Liver (tissue), 9 donors: ENCODE results near the gene PTPRD. TPM values are rescaled to one million over a fixed set of nuclear protein-coding genes. Genes with fewer than 3 reads are reported as not detected.

Experiments used
- DNase-seq: peaks from one replicate; pipeline ENCODE4 v3.0.0-alpha.2; 2017; ENCODE audit warnings: low spot score
- H3K27ac ChIP-seq, 2 donors: one replicate each; pipeline ENCODE4 v1.7.0; 2013; ENCODE audit warnings: inconsistent platforms in 2 of 2, low read length in 2 of 2, control low read depth in 1 of 2, low read depth in 1 of 2, mild to moderate bottlenecking in 1 of 2
- H3K27me3 ChIP-seq, 4 donors: one replicate each; pipeline versions ENCODE4 v1.6.1 to v1.7.0; 2013; ENCODE audit warnings: low read length in 3 of 4, inconsistent platforms in 1 of 4, mild to moderate bottlenecking in 1 of 4, moderate library complexity in 1 of 4; ENCODE audit not compliant: control insufficient read depth in 4 of 4, insufficient read depth in 4 of 4
- H3K36me3 ChIP-seq, 4 donors: one replicate each; pipeline versions ENCODE4 v1.6.1 to v1.7.0; 2013; ENCODE audit warnings: low read length in 3 of 4, mild to moderate bottlenecking in 3 of 4, low read depth in 1 of 4, moderate library complexity in 1 of 4; ENCODE audit not compliant: control insufficient read depth in 4 of 4, insufficient read depth in 3 of 4
- H3K4me1 ChIP-seq, 4 donors: one replicate each; pipeline versions ENCODE4 v1.6.1 to v1.7.0; 2013; ENCODE audit warnings: low read length in 3 of 4, mild to moderate bottlenecking in 3 of 4, moderate library complexity in 1 of 4; ENCODE audit not compliant: control insufficient read depth in 4 of 4, insufficient read depth in 4 of 4
- H3K4me3 ChIP-seq, 3 donors: one replicate each; pipeline versions ENCODE4 v1.6.1 to v1.7.0; 2013; ENCODE audit warnings: low read length in 3 of 3, control low read depth in 1 of 3, low read depth in 1 of 3, mild to moderate bottlenecking in 1 of 3
- H3K9ac ChIP-seq, 2 donors: one replicate each; pipeline ENCODE4 v1.7.0; 2013; ENCODE audit warnings: low read length in 2 of 2, mild to moderate bottlenecking in 2 of 2, moderate library complexity in 2 of 2, control low read depth in 1 of 2, low read depth in 1 of 2
- H3K9me3 ChIP-seq, 4 donors: one replicate each; pipeline versions ENCODE4 v1.6.1 to v1.7.0; 2013; ENCODE audit warnings: low read length in 3 of 4; ENCODE audit not compliant: control insufficient read depth in 4 of 4
- EGR1 ChIP-seq, 2 donors: IDR thresholded peaks; 2 replicates each; pipeline ENCODE4 v1.6.1; 2016 to 2018; ENCODE audit warnings: antibody characterized with exemption in 2 of 2, low read depth in 2 of 2
- FOXA1 ChIP-seq: IDR thresholded peaks from 2 replicates; pipeline ENCODE4 v1.6.1; 2016; ENCODE audit warnings: antibody characterized with exemption
- FOXA2 ChIP-seq: IDR thresholded peaks from 2 replicates; pipeline ENCODE4 v1.6.1; 2016; ENCODE audit warnings: antibody characterized with exemption
- GABPA ChIP-seq, 2 donors: IDR thresholded peaks in 1 of 2; conservative IDR thresholded peaks in 1 of 2; 2 replicates each; pipeline ENCODE4 v1.6.1; 2016; ENCODE audit warnings: antibody characterized with exemption in 2 of 2, mild to moderate bottlenecking in 1 of 2, moderate library complexity in 1 of 2
- HNF4A ChIP-seq, 2 donors: conservative IDR thresholded peaks; 2 replicates each; pipeline ENCODE4 v1.6.1; 2016; ENCODE audit warnings: antibody characterized with exemption in 2 of 2, mild to moderate bottlenecking in 2 of 2
- HNF4G ChIP-seq: IDR thresholded peaks from 2 replicates; pipeline ENCODE4 v1.6.1; 2016; ENCODE audit warnings: antibody characterized with exemption
- JUND ChIP-seq, 2 donors: IDR thresholded peaks; 2 replicates each; pipeline ENCODE4 v1.6.1; 2016; ENCODE audit warnings: antibody characterized with exemption in 2 of 2
- NR2F2 ChIP-seq: IDR thresholded peaks from 2 replicates; pipeline ENCODE4 v1.6.1; 2016; ENCODE audit warnings: antibody characterized with exemption
- RAD21 ChIP-seq, 2 donors: IDR thresholded peaks; 2 replicates each; pipeline ENCODE4 v1.6.1; 2016; ENCODE audit warnings: antibody characterized with exemption in 2 of 2, mild to moderate bottlenecking in 2 of 2
- RXRA ChIP-seq, 2 donors: IDR thresholded peaks; 2 replicates each; pipeline ENCODE4 v1.6.1; 2017 to 2018; ENCODE audit warnings: antibody characterized with exemption in 2 of 2, mild to moderate bottlenecking in 1 of 2
- SP1 ChIP-seq: IDR thresholded peaks from 2 replicates; pipeline ENCODE4 v1.6.1; 2018; ENCODE audit warnings: antibody characterized with exemption, mild to moderate bottlenecking
- TAF1 ChIP-seq: conservative IDR thresholded peaks from 2 replicates; pipeline ENCODE4 v1.6.1; 2016; ENCODE audit warnings: antibody characterized with exemption, mild to moderate bottlenecking
- YY1 ChIP-seq: IDR thresholded peaks from 2 replicates; pipeline ENCODE4 v1.6.1; 2016; ENCODE audit warnings: antibody characterized with exemption, mild to moderate bottlenecking
- WGBS: extraction: QIAGEN DNeasy Blood & Tissue Kit; methylation state at CpG from one replicate; pipeline ENCODE4 v1.1.7; 2013; 5-methylcytosine and 5-hydroxymethylcytosine counted together
- polyA plus RNA-seq, 2 donors: library from polyadenylated mRNA; stranded (reverse) in 1 of 2; unstranded in 1 of 2; fragments of 200-250 nt in 1 of 2; fragments of >200 nt in 1 of 2; fragmentation: Nextera tagmentation in 1 of 2; extraction: Ambion mirVana in 1 of 2; gene quantifications; one replicate each; pipeline versions ENCODE4 v1.2.1 to v1.2.3, GENCODE V29; 2013 to 2015
- total RNA-seq, 2 donors: library from RNA; depleted of rRNA; stranded (reverse); fragments of >200 nt; gene quantifications; one replicate each; pipeline ENCODE4 v1.2.3, GENCODE V29; 2014
- TF ChIP-seq, protein P1 (sequence below): fragments of 150-350 bp; IDR thresholded peaks from 2 replicates; pipeline ENCODE4 v1.5.1; 2017; ENCODE audit warnings: improper control_type of control experiment, low read depth, low read length; ENCODE audit not compliant: missing input control
- TF ChIP-seq, protein P2 (sequence below): IDR thresholded peaks from 2 replicates; pipeline ENCODE4 v1.6.1; 2016; ENCODE audit warnings: antibody characterized with exemption, mild to moderate bottlenecking
- TF ChIP-seq, protein P3 (sequence below): IDR thresholded peaks from 2 replicates; pipeline ENCODE4 v1.6.1; 2016; ENCODE audit warnings: antibody characterized with exemption
- TF ChIP-seq, protein P4 (sequence below): IDR thresholded peaks from 2 replicates; pipeline ENCODE4 v1.6.1; 2016; ENCODE audit warnings: antibody characterized with exemption
- TF ChIP-seq, protein P5 (sequence below): IDR thresholded peaks from 2 replicates; pipeline ENCODE4 v1.6.1; 2016; ENCODE audit warnings: antibody characterized with exemption
- donor health status: healthy.
- donor health status: healthy.
- donor health status: healthy.
- donor health status: healthy.
- donor health status: healthy.

The PTPRD gene
- total and polyA plus RNA-seq, 4 donors, result 0.78 to 34.2 (median 4.7) TPM

DNA sequence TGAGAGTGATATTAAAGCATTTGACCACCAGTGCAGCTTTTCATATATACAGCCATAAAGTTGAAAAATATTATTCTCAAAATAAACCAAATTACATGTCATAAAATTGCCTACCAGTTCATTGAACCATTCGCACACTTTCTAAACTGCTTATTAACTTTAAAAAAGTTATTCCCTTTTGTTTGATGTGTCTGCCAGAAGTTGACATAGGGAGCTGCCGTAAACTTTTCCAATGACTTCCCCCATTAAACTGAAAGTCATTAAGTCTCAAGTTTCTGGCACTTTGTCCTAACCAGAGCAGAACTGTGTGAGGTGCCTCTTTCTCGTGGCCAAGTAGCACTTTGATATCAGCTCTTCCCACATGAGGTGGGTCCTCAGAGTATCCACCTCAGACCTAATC lies 2231.2 kb downstream of the PTPRD start:
- Histone ChIP-seq H3K4me3 (no peak overlapping the region), H3K4me1 (no peaks in the 10 kb centered on the region), H3K27ac (no peak overlapping the region), H3K36me3 (no peaks in the 10 kb centered on the region), H3K9ac (no peak overlapping the region), H3K9me3 (no peaks in the 10 kb centered on the region), H3K27me3 (no peaks in the 10 kb centered on the region)
- TF ChIP-seq, protein P1, sequence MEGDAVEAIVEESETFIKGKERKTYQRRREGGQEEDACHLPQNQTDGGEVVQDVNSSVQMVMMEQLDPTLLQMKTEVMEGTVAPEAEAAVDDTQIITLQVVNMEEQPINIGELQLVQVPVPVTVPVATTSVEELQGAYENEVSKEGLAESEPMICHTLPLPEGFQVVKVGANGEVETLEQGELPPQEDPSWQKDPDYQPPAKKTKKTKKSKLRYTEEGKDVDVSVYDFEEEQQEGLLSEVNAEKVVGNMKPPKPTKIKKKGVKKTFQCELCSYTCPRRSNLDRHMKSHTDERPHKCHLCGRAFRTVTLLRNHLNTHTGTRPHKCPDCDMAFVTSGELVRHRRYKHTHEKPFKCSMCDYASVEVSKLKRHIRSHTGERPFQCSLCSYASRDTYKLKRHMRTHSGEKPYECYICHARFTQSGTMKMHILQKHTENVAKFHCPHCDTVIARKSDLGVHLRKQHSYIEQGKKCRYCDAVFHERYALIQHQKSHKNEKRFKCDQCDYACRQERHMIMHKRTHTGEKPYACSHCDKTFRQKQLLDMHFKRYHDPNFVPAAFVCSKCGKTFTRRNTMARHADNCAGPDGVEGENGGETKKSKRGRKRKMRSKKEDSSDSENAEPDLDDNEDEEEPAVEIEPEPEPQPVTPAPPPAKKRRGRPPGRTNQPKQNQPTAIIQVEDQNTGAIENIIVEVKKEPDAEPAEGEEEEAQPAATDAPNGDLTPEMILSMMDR, result no peak
- TF ChIP-seq HNF4G (no peak), SP1 (no peak), YY1 (no peak), HNF4A (conservative IDR thresholded peaks at IDR 0.05) (no peak), RAD21 (IDR thresholded peaks at IDR 0.05) (no peak)
- DNase-seq, result no peak
- 66% methylated on average over 3 of the region's 3 CpGs for WGBS

DNA sequence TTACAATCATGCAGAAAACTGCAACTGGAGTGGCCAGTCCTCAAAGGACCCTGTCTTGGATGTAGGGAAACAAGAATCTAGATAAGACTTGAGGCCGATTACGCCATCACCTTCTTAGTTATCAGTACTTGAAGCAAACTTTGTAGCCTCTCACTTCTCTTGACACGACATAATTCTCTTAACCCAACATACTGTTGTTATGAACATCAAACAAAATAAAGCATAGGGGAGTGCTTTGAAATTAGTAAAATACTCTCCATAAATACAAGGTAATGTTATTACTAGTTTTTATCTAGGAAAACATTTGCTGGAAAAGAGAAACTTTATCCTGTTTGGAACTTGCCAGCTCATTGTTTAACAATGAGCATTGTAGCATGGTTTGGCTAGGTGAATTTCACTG lies 2238.3 kb downstream of the PTPRD start:
- no peak overlapping the region for H3K9ac ChIP-seq
- H3K4me1 ChIP-seq, result no peaks in the 10 kb centered on the region
- peaks cover 0 to 2% (median 0%) of the 10 kb centered on the region in 4 donors for H3K36me3 ChIP-seq
- no peaks in the 10 kb centered on the region for H3K27me3 ChIP-seq
- no peaks in the 10 kb centered on the region for H3K9me3 ChIP-seq
- 82% methylated on average over 3 of the region's 3 CpGs for WGBS
- H3K4me3 ChIP-seq, result no peak overlapping the region
- TF ChIP-seq FOXA2 (no peak), FOXA1 (no peak), HNF4A (conservative IDR thresholded peaks at IDR 0.05) (no peak), RAD21 (IDR thresholded peaks at IDR 0.05) (no peak), NR2F2 (no peak), SP1 (no peak), HNF4G (no peak)
- TF ChIP-seq, protein P2, sequence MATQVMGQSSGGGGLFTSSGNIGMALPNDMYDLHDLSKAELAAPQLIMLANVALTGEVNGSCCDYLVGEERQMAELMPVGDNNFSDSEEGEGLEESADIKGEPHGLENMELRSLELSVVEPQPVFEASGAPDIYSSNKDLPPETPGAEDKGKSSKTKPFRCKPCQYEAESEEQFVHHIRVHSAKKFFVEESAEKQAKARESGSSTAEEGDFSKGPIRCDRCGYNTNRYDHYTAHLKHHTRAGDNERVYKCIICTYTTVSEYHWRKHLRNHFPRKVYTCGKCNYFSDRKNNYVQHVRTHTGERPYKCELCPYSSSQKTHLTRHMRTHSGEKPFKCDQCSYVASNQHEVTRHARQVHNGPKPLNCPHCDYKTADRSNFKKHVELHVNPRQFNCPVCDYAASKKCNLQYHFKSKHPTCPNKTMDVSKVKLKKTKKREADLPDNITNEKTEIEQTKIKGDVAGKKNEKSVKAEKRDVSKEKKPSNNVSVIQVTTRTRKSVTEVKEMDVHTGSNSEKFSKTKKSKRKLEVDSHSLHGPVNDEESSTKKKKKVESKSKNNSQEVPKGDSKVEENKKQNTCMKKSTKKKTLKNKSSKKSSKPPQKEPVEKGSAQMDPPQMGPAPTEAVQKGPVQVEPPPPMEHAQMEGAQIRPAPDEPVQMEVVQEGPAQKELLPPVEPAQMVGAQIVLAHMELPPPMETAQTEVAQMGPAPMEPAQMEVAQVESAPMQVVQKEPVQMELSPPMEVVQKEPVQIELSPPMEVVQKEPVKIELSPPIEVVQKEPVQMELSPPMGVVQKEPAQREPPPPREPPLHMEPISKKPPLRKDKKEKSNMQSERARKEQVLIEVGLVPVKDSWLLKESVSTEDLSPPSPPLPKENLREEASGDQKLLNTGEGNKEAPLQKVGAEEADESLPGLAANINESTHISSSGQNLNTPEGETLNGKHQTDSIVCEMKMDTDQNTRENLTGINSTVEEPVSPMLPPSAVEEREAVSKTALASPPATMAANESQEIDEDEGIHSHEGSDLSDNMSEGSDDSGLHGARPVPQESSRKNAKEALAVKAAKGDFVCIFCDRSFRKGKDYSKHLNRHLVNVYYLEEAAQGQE, result no peak
- DNase-seq, result no peak
- H3K27ac ChIP-seq, result no peak overlapping the region

DNA sequence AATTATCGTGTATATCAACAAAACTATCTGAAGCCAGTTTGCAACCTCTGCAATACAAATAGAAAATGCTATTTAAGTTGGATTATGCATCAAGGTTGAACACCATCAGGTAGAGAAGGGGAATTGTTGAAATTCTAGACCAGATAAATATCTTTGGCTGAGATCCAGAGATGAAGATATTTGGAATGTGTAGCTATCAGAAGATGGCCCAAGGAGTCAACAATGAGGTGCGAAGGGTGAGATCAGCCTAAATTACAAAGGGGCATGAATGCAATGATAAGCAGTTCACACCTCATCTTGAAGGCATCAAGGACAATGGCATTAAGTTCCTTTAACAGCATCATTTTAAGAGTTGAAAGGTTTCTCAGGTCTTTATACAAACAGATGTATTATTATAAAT lies 2241.1 kb downstream of the PTPRD start:
- Histone ChIP-seq H3K9ac (no peak overlapping the region), H3K9me3 (no peaks in the 10 kb centered on the region), H3K27me3 (no peaks in the 10 kb centered on the region), H3K4me3 (no peak overlapping the region), H3K4me1 (no peaks in the 10 kb centered on the region), H3K27ac (no peak overlapping the region), H3K36me3 (peaks cover 0 to 2% (median 0%) of the 10 kb centered on the region in 4 donors)
- 95% methylated on average over 2 of the region's 2 CpGs for WGBS
- no peak for DNase-seq
- TF ChIP-seq RAD21 (IDR thresholded peaks at IDR 0.05) (no peak), GABPA (IDR thresholded peaks at IDR 0.05 in 1 of 2, conservative IDR thresholded peaks at IDR 0.05 in 1 of 2) (no peak), NR2F2 (no peak), SP1 (no peak), FOXA2 (no peak), EGR1 (IDR thresholded peaks at IDR 0.05; ENCODE audit: low read depth in 2 of 2) (no peak), FOXA1 (no peak), HNF4G (no peak), JUND (IDR thresholded peaks at IDR 0.05) (no peak), RXRA (IDR thresholded peaks at IDR 0.05) (no peak), HNF4A (conservative IDR thresholded peaks at IDR 0.05) (no peak), YY1 (no peak), TAF1 (no peak)
- TF ChIP-seq, protein P1, result no peak
- TF ChIP-seq, protein P3, sequence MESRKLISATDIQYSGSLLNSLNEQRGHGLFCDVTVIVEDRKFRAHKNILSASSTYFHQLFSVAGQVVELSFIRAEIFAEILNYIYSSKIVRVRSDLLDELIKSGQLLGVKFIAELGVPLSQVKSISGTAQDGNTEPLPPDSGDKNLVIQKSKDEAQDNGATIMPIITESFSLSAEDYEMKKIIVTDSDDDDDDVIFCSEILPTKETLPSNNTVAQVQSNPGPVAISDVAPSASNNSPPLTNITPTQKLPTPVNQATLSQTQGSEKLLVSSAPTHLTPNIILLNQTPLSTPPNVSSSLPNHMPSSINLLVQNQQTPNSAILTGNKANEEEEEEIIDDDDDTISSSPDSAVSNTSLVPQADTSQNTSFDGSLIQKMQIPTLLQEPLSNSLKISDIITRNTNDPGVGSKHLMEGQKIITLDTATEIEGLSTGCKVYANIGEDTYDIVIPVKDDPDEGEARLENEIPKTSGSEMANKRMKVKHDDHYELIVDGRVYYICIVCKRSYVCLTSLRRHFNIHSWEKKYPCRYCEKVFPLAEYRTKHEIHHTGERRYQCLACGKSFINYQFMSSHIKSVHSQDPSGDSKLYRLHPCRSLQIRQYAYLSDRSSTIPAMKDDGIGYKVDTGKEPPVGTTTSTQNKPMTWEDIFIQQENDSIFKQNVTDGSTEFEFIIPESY, result no peak
- TF ChIP-seq, protein P4, sequence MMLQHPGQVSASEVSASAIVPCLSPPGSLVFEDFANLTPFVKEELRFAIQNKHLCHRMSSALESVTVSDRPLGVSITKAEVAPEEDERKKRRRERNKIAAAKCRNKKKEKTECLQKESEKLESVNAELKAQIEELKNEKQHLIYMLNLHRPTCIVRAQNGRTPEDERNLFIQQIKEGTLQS, result no peak
- TF ChIP-seq, protein P5, sequence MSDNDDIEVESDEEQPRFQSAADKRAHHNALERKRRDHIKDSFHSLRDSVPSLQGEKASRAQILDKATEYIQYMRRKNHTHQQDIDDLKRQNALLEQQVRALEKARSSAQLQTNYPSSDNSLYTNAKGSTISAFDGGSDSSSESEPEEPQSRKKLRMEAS, result no peak
